ENCODE measurements around the gene PBX3. TPM values are rescaled to one million over a fixed set of nuclear protein-coding genes. Genes with fewer than 3 reads are reported as not detected.
A peak's percentile ranks its signal among the peaks of the same experiment; 100 is the strongest.

The PBX3 gene
- total RNA-seq, 1 donor: 62.4 TPM

GRCh38 chr9:125926936-125927335, 179.8 kb downstream of the PBX3 start:
- TF ChIP-seq CTCF (IDR thresholded peaks at IDR 0.05; ENCODE audit: insufficient read depth, low read length): no peak
- H3K4me3 ChIP-seq (ENCODE audit: low read depth, low read length): no peak overlapping the region
- DNase-seq (ENCODE audit: low read depth): no peak

- no peak overlapping the region for H3K4me3 ChIP-seq (ENCODE audit: low read depth, low read length)
- TF ChIP-seq CTCF (IDR thresholded peaks at IDR 0.05; ENCODE audit: insufficient read depth, low read length): no peak
- DNase-seq (ENCODE audit: low read depth): no peak
These were observed 182.7 kb downstream of the PBX3 start for GRCh38 chr9:125929846-125930245.

DNA sequence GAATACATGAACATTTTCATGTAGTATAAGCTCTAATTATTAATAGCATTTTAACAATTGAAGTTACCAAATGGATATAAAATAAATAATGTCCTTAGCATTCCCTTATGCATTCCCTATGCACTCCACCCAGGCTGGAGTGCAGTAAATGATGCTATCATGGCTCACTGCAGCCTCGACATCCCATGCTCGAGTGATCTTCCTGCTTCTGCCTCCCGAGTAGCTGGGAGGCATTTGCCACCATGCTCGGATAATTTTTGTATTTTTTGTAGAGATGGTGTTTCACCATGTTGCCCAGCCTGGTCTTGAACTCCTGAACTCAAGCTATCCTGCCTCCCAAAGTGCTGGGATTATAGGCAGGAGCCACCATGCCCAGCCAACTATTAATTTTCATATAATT, 184.0 kb downstream of the PBX3 start:
- DNase-seq (ENCODE audit: low read depth): no peak
- TF ChIP-seq CTCF (IDR thresholded peaks at IDR 0.05; ENCODE audit: insufficient read depth, low read length): no peak

DNA sequence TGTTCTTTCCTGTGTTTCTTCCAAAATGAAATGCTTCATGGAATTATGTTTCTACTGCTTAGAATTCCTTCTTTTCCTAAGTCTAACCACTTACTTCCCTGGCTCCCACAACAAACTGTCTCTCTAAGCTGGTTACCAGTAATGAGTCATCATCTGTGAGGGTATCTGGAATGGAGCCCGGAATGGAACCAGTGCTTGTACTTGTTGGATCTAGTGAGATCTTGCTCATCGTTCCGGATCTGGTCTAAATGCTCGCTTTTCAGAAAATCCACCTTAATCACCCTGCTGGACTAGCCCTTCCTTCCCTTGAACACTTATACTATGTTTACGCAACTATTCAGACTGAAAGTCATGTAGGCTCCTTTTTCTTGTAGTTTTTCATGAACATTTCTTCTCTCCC, 184.8 kb downstream of the PBX3 start:
- peak; percentile 98 for DNase-seq (ENCODE audit: low read depth)
- H3K4me3 ChIP-seq (ENCODE audit: low read depth, low read length): no peak overlapping the region
- no peak for TF ChIP-seq CTCF (IDR thresholded peaks at IDR 0.05; ENCODE audit: insufficient read depth, low read length)

More for the DNA sequence above, 184.0 kb downstream of the PBX3 start:
- H3K4me3 ChIP-seq (ENCODE audit: low read depth, low read length): no peak overlapping the region

GRCh38 chr9:125932746-125933455, 185.7 kb downstream of the PBX3 start:
- TF ChIP-seq CTCF (IDR thresholded peaks at IDR 0.05; ENCODE audit: insufficient read depth, low read length): no peak
- DNase-seq (ENCODE audit: low read depth): no peak
- no peak overlapping the region for H3K4me3 ChIP-seq (ENCODE audit: low read depth, low read length)

- peak; percentile 39 for DNase-seq (ENCODE audit: low read depth)
- TF ChIP-seq CTCF (IDR thresholded peaks at IDR 0.05; ENCODE audit: insufficient read depth, low read length): no peak
- no peak overlapping the region for H3K4me3 ChIP-seq (ENCODE audit: low read depth, low read length)
These were observed 195.0 kb downstream of the PBX3 start for GRCh38 chr9:125942125-125942524.

DNA sequence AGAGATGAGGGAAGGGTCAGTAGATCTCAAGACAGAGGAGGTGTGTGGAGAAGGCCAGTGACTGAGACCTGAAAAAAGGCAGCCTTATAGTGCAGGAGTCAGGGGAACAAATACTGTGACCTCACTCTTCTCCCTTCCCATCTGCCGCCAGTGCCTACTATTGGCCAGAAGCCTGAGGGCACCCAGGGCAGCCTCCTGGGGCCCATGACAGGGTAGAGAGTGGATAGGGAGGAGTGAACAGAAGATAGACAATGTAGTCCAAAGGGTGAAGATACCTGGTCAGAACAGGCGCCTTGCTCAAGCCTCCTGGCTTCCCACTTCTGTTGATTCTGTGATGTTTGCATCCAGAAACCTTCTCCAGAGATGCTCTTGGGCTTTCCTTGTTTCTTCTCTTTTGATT, 196.7 kb downstream of the PBX3 start:
- no peak overlapping the region for H3K4me3 ChIP-seq (ENCODE audit: low read depth, low read length)
- no peak for TF ChIP-seq CTCF (IDR thresholded peaks at IDR 0.05; ENCODE audit: insufficient read depth, low read length)
- no peak for DNase-seq (ENCODE audit: low read depth)
